Measurements from ENCODE around the gene P3H2. TPM values are rescaled to one million over a fixed set of nuclear protein-coding genes. Genes with fewer than 3 reads are reported as not detected.

P3H2 gene, protein sequence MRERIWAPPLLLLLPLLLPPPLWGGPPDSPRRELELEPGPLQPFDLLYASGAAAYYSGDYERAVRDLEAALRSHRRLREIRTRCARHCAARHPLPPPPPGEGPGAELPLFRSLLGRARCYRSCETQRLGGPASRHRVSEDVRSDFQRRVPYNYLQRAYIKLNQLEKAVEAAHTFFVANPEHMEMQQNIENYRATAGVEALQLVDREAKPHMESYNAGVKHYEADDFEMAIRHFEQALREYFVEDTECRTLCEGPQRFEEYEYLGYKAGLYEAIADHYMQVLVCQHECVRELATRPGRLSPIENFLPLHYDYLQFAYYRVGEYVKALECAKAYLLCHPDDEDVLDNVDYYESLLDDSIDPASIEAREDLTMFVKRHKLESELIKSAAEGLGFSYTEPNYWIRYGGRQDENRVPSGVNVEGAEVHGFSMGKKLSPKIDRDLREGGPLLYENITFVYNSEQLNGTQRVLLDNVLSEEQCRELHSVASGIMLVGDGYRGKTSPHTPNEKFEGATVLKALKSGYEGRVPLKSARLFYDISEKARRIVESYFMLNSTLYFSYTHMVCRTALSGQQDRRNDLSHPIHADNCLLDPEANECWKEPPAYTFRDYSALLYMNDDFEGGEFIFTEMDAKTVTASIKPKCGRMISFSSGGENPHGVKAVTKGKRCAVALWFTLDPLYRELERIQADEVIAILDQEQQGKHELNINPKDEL
- not detected in 2 replicates for total RNA-seq
- 0.89 TPM for total RNA-seq (2013)
- polyA plus RNA-seq: not detected in 2 replicates
- not detected in 2 replicates for polyA minus RNA-seq

DNA sequence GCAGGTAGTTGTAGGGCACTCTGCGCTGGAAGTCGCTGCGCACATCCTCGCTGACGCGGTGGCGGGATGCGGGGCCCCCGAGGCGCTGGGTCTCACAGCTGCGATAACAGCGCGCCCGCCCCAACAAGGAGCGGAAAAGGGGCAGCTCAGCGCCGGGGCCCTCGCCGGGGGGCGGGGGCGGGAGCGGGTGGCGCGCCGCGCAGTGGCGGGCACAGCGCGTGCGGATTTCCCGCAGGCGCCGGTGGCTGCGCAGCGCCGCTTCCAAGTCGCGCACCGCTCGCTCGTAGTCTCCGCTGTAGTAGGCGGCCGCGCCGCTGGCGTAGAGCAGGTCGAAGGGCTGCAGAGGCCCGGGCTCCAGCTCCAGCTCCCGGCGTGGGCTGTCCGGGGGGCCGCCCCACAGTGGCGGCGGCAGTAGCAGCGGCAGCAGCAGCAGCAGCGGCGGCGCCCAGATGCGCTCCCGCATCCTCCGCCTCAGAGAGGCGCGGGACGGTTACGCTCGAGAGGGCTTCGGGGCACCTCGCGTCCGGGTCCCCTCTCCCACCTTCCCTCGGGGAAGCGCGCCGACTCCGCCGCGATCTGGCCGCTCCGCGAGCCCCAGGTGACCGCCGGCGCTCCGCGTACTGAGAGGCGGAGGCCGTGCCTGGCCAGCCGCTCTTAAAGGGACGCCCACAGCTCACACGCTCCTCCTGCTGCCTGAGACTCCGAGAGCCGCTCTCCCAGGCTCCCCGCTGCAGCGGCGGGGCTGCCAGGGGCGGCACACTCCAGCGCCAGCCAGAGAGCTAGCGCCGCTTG lies at the start of gene P3H2:
Gene P3H2 (minus strand): TSS at position 629 of the 792 bp plus-strand sequence. CDS start 166 bp downstream, at position 463.
- H3K4me1 Mint-ChIP-seq: peaks cover 10% of the 10 kb centered on the region
- H3K9me3 ChIP-seq (ENCODE audit: control extremely low read depth in 1 of 3, control insufficient read depth in 2 of 3, insufficient read depth in 1 of 3, low read length in 2 of 3): peaks cover 0 to 3% (median 1%) of the 10 kb centered on the region in 3 donors
- H3K4me1 ChIP-seq (ENCODE audit: control insufficient read depth in 2 of 2, insufficient read depth in 2 of 2, low read length in 2 of 2): peaks cover 4 to 5% of the 10 kb centered on the region in 2 donors
- ChIA-PET POLR2A (no interaction called here), CTCF (no interaction called here)
- H4K20me1 ChIP-seq (ENCODE audit: control insufficient read depth, insufficient read depth, low read length, poor library complexity, severe bottlenecking): no peaks in the 10 kb centered on the region
- intact Hi-C loops (cut with micrococcal nuclease): no loop called here
- no peak within 1 kb of the TSS for H2AFZ ChIP-seq (ENCODE audit: insufficient read depth, low read depth, low read length, poor library complexity, severe bottlenecking)
- H3K27me3 Mint-ChIP-seq: peaks cover 53% of the 10 kb centered on the region
- H3K4me3 Mint-ChIP-seq: peak within 1 kb of the TSS; percentile 27
- H3K27ac Mint-ChIP-seq: no peak within 1 kb of the TSS
- WGBS (ENCODE audit: insufficient coverage): 2% methylated on average over 98 of the region's 100 CpGs
- peak within 1 kb of the TSS; percentile 54 for H3K4me2 ChIP-seq (replicated peaks; ENCODE audit: low read depth, low read length, poor library complexity, severe bottlenecking)
- no peak within 1 kb of the TSS for H3K4me3 ChIP-seq (ENCODE audit: control extremely low read depth in 1 of 5, extremely low read depth in 1 of 5, insufficient read depth in 1 of 5, low read depth in 2 of 5, low read length in 4 of 5)
- ATAC-seq (ENCODE audit: low read depth) (no peak), DNase-seq (no peak)
- no peak within 1 kb of the TSS for H3K27ac ChIP-seq (ENCODE audit: low read length in 2 of 2)
- TF ChIP-seq EZH2 (IDR thresholded peaks at IDR 0.05; ENCODE audit: borderline replicate concordance, insufficient read depth, low read depth, low read length, poor library complexity, severe bottlenecking): no peak
- TF ChIP-seq, protein P1, sequence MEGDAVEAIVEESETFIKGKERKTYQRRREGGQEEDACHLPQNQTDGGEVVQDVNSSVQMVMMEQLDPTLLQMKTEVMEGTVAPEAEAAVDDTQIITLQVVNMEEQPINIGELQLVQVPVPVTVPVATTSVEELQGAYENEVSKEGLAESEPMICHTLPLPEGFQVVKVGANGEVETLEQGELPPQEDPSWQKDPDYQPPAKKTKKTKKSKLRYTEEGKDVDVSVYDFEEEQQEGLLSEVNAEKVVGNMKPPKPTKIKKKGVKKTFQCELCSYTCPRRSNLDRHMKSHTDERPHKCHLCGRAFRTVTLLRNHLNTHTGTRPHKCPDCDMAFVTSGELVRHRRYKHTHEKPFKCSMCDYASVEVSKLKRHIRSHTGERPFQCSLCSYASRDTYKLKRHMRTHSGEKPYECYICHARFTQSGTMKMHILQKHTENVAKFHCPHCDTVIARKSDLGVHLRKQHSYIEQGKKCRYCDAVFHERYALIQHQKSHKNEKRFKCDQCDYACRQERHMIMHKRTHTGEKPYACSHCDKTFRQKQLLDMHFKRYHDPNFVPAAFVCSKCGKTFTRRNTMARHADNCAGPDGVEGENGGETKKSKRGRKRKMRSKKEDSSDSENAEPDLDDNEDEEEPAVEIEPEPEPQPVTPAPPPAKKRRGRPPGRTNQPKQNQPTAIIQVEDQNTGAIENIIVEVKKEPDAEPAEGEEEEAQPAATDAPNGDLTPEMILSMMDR (IDR thresholded peaks at IDR 0.05): no peak
- no peaks in the 10 kb centered on the region for H3K36me3 ChIP-seq (replicated peaks in 1 of 2; ENCODE audit: control extremely low read depth in 1 of 2, control insufficient read depth in 1 of 2, extremely low read depth in 1 of 2, insufficient read depth in 2 of 2, low read length in 1 of 2)
- peaks cover 0 to 31% (median 22%) of the 10 kb centered on the region in 4 experiments for H3K27me3 ChIP-seq (replicated peaks in 1 of 4; ENCODE audit: control extremely low read depth in 1 of 4, control insufficient read depth in 3 of 4, insufficient read depth in 4 of 4, low read length in 3 of 4)
- peaks cover 4% of the 10 kb centered on the region for H3K9me3 Mint-ChIP-seq (ENCODE audit: insufficient read depth)
- no peak within 1 kb of the TSS for H3K9ac ChIP-seq (ENCODE audit: low read length)
- H3K79me2 ChIP-seq (ENCODE audit: control insufficient read depth, insufficient read depth, low read length): no peaks in the 10 kb centered on the region

All from B cell (primary cell).